NCI-H748 (cell line): ENCODE results near the gene APOBEC3A.
"Not testable (repeated sequence)": the region's sequence is repeated elsewhere in the genome, so short reads cannot be mapped to it uniquely, and the experiment has no call there.

Source experiments
- DNase-seq: peaks from one replicate; lab custom pipeline; 2025; ENCODE audit not compliant: unreplicated experiment; lab: John Stamatoyannopoulos, UW

The APOBEC3A gene

DNA sequence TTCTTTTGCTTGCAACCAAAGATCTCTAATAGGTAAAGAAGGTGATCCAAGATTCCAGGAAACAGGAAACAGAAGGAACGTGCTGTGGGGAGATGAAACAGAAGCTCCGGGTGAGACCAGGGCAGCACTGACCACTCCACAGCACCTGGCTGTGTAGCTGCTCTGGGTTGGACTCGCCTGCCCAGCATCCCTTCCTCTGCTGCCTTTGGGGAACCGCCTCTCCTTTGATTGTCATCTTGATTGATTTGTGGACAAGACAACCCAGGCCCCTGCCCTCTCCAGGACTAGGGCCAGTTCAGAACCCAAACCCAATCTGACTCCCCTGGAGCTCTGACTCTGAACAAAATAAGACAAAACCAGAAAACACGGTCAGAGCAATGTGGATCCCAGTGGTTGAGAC is 14.7 kb upstream of the APOBEC3A start:
- DNase-seq, result no peak

DNA sequence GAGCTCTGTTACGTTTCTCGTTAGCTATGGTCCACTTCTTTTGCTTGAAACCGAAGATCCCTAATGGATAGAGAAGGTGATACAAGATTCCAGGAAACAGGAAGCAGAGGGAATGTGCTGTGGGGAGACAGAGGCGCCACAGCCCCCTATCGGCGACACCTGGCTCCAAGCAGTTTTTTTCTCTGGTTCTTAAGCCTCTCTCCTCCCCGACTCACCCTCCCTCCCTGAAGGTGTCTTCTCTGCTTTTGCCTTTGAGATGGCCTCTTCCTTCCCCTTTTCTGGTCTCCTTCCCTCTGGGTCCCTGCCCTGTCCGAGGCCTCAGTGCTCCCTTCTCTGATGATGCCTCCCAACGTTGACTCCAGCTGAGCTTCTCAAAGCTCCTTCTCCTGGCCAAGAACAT is 14.2 kb upstream of the APOBEC3A start:
- DNase-seq, result no peak

DNA sequence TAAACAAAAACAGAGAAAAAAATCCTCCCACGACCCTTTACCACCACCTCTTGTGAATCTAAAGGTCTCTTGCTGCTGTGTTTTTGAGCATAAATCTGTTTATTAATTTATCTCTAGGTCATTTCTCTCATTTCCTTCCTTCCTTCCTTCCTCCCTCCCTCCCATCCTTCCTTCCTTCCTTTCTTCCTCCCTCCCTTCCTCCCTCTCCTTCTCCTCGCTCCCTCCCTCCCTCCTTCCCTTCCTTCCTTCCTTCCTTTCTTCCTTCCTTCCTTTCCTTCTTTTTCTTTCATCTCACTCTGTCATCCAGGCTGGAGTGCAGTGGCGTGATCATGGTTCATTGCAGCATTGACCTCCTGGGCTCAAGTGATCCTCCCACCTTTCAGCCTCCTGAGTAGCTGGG is 13.5 kb upstream of the APOBEC3A start:
- DNase-seq, result no peak

DNA sequence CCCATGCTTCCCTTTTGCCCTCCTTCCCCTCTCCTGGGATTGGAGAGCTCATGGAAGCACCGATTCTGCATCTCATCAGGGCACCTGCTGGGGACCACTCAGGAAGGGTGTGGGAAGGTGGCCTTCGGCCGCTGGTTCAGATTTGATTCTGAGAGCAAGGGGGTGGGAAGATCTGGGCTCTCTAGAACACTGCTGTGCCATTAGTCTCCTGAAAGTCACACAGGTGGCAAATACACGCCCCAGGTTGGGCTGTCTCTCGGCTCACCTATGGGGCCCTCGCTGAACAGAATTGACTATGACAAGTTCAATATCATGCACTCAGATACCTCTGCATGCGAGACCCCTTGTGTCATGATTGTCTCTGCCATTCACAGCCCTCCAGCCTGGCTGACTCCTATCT is 12.8 kb upstream of the APOBEC3A start:
- no peak for DNase-seq

DNA sequence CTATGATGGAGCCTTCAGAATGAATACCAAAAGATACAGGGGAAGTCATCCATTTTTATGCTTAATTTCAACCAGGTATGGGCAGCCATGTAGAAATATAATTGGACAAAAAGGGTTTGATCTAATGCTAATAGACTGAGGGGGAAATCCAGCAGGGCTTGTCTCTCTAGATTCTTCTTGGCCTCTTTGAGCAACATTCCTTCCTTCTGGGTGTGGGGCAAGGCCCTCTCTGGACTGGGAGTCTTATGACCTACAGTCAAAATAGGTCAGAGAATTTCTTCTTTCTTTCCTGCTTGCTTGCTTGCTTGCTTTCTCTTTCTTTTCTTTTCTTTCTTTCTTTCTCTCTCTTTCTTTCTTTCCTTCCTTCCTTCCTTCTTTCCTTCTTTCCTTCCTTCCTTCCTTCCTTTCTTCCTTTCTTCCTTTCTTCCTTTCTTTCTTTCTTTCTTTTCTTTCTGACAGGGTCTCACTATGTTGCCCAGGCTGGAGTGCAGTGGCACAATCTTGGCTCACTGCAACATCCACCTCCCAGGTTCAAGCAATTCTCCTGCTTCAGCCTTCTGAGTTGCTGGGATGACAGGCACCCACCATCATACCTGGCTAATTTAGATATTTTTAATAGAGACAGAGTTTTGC is 11.6 kb upstream of the APOBEC3A start:
- DNase-seq, result not testable (repeated sequence)

DNA sequence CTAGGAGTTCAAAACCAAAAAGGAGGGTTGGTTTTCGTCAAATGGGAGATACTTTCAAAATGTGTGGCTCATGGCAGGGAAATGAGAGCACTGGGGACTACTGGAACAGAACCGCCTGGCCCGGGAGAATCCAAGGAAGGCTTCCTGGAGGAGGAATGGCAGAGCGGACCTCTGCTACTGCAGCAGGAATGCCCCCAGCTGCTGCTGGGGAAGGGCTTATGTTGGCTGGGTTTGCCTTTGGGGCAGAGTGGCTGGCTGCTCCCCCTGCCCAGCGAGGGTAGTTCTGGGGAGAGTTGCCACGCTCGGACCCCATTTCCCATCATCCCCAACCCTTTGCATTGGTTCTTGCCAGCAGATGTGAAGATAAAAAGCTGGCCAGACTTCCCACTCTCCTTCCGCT is 10.6 kb upstream of the APOBEC3A start:
- DNase-seq, result no peak

DNA sequence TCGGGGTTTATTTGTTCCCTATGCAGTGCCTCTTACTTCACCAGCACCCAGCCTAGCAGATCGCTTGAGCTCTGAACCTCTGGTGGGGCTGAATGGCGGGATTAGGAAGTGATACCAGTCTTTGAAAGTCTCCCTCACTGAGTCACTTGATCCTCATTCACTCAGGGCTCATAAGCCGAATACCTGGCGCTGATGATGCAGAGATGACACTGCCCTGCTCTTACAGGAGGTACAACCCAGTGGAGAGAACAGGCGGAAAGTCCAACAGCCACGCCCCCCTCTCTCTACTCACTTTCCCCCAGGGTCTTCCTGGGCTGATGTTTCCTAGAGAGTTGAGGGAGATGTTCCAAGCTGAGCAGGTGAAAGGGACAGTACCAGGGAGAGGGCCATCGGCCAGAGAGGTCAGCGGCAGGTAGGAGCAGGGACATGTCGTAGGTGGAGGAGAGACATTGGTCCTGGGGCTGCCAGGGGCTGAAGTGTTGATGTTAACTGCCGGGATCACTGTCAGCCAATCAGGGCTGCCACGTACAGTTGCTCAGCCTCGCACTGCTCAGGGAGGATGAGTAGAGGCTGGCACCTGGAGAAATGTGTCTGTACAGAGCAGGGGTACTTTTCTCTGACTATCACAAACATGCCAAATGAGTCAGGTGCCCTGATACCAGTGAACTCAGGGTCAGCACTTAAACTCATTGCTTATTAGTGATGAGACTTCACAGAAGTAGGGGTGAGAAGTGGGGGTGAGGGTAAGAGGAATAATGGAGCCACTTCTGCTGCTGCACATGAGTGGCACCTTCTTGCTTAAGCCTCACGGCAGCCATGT is 9.9 kb upstream of the APOBEC3A start:
- no peak for DNase-seq

DNA sequence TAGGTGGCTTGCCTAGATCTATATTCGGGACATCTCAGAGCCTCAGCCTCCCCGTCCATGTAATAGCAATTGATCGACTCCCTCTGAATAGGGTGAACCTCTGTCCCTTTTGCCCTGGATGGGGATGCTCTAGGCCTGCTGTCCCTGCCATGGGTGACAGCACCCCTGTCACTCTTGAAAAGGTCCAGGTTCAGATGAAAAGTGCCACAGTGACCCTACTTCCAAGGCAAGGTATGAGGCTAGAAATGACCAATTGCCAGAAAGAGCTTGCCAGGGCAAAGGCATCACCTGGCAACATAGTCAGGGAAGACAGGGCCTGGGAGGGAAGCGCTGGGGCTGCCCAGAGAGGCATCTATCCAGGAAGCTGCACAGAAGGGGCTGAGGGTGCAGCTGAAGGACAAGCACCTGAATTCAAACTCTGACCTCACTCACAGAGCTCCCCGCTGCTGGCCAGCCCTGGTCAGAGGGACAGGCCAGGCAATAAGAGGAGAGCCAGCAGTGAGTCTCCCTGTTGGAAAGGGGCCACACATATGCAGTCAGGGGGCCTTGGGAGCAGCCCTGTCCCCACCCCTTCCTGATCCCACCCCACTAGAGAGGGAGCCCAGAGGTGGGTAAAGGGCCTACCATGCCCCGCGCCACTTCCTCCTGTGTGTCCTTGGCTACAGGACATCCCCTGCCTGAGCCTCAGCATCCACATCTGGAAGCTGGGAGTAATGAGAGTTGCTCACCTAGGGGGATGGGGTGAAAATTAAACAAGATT is 9.0 kb upstream of the APOBEC3A start:
- DNase-seq, result no peak

DNA sequence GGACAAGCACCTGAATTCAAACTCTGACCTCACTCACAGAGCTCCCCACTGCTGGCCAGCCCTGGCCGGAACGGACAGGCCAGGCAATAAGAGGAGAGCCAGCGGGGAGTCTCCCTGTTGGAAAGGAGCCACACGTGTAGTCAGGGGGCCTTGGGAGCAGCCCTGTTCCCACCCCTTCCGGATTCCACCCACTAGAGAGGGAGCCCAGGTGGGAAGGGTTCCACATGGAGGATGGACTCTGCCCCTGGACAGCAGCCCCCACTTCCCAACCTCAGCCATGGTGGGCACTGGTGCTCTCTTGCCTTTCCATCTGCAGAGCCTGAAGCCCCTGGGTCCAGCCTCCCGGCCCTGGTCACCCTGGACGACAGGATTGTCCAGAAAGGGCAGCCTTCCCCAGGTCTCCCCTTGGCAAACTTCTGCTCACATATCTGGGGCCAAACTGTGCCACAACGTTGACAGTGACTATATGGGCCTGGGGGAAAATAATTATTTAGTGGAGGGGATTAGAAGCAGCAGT is 7.5 kb upstream of the APOBEC3A start:
- DNase-seq, result no peak

DNA sequence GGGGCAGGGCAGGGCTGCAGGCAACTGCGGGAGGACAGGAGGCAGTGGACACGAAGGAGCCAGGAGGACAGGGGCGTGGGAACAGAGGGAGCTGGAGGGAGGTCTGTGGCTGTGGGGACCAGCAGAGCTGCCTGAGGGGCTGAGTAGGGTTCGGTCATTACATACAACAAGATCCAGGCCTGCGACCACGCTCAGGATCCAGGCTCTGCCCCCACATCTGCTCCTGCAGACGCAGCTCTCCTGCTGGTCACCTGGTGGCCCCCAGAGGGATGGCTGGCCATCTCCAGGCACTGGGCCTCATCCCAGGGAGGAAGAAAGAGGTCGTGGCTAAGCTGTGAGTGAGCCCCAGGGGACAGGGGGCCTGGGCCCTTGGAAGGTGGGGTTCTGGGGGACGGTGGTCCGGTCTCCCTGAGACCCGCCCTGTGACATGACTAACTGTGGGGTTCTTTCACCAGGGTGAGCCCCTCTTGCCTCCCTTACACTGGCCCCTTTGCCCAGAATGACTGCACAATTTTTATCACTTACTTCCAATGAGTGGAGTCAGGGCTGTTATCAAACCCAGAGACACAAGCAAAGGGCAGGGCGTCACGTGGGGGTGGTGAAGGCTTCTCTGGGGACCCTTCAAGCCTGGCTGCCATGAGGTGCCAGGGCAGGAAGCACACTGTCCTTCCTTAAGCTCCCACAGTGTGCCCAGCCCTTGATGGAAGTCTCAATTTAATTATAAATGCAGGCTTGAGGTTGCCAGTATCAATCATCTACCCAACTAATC is 6.7 kb upstream of the APOBEC3A start:
- DNase-seq, result no peak

DNA sequence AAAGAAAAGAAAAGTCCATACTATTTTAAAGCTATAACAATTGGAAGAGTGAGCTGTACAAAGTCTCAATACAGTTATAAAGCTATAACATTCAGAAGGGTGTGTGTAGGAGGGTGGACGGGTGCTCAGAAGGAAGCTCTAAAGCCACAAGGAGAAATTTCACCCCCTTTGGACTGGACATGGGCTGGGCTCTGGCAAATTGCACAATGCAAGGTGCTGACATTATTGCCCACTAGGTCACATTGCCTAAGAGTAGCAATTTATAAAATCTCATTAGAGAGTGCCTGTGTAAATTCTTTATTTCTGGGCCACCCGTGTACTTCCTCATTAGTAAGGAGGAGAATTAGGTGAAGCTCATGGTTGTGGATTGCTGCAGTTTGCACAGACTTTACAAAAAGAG is 5.7 kb upstream of the APOBEC3A start:
- DNase-seq, result no peak

DNA sequence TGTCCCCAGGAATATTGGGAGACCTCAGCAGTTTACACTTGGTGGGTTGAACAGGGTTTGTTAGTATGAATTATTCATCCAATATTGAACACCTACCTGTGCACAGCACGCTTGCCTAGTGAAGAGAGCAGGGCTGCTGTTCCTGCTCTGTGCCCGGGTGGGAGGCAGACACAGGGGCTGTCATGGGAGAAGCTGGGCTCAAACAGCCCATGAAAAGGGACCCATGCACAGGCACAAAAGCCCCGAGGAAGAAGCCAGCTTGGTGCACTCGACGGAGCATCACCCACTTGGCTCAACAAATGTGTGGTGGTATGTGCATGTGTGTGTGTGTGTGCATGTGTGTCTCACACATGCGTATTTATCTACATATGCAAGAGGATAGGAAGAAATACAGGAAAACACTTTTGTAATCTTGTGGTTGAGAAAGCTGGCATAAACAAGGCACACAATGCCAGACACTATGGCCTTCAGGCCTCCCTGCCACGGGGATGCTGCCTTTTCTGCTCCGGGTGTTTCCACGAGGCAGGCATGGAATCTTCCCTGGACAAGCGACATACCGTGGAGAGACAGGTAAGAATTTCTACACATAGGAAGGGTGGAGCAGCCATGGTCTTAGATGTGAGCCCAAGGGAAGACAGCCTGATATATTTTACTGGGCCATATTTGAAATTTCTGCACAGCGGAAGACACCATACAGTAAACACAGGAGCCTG is 5.0 kb upstream of the APOBEC3A start:
- no peak for DNase-seq

DNA sequence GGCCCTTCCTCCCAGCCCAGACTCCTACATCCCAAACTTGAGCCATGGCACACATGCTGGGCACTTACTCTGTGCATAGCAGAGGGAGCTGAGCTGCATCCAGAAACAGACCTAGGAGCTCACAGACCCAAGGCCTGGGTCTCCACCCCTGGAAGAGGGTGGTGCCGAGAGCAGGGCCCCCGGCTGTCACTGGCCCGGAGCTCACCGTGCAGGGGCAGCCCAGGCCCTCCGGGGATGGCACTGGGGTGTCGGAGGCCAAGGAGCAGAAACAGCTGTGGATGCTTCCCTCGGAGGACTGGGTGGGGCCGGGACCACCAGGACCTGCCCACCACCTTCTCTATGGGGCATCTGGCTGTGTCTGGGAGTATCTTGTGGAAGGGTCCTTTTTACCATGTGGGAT is 4.3 kb upstream of the APOBEC3A start:
- no peak for DNase-seq

DNA sequence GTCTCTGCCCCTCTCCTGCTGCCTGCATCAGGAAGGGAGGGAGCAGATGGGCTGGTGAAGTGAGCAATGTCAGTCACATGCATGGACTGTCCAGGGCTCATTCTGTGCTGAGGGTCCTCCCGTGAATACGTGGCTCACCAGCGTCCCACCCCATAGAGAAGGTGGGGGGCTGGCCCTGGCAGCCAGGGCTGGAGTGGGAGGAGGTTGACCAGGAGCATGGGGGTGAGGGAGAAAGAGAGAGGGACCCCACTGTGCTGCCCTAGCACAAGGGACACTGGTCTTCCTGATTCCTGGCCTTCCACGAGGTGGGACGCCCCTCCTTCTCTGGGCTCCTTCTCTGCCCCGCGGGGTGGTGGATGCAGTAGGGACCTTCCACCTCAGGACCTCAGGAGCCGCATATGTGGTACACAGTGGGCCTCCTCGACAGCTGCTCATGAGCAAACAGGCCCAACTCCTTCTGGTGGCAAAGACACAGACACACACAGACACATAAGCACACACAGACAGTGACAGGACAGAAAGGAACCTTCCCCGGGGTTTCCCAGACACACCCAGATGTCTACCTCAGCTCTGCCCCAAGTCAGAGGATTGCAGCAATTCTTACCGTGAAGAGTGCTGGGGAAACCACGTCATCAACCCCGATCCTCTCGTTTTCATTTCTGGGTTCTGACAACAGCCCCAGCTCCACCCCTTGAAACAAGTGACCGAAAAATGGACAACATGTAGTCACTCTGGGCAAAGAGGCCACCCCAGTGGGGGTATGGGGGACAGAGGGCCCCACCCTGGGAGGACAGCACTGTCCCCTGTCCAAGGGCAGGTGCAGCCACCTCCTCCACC is 3.6 kb upstream of the APOBEC3A start:
- no peak for DNase-seq

DNA sequence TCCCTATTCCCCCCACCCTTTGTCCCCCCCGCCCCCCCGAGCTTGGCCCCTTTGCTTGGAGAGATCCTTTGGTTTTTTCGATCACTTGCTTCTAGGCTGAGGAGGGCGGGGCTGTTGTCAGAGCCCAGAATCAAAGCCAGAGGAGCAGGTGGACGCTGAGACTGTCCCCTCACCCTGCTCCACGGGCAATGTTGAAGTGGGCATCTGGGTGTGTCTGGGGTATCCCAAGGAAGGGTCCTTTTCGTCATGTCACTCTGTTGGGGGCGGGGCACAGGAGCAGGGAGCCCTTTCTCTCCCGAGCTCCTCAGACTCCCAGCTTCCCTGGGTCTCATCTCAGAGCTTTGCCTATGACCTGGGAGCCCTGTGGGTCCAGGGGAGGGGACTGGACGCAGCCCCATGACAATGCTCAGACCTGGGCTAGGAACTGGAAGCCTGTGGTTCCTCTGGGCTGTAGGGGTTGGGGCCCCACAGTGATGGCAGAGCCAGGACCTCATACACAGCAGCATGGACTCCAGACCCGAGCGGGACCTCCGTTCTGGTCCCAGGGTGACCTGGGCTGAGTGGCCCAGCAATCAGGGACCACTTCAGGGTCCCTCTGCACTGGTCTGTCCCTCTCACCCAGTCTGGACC is 2.9 kb upstream of the APOBEC3A start:
- DNase-seq, result no peak

DNA sequence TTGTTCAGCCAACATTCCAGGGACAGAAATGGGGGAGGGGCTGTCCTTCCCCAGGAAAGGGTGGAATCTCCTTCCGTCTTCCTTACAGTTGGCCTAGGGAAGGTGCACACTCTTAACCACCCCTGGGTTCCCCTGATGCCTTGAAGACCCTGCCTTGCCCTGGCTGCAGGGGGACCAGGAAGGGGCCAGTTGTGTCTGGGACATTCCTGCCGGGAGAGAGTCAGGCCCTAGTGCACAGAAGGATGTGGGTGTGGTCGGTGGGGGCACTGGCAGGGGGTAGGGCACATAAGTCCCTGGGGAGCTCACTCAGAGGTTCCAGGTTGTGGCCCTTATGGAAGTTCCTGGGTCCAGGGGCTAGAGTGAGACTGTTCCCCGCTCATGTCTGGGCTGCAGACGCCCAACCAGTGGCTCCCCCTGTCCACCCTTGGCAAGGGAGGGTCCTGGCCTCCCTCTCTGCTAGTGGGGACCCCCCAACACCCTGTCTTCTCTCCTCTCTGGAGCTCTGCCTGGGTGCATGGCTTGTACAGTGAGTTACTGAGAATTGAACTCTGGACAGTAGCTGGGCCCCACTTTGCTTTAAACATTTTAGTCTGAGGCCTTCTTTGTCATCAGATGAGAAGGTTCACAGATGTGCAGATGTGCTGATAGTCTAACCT is 2.0 kb upstream of the APOBEC3A start:
- no peak for DNase-seq

DNA sequence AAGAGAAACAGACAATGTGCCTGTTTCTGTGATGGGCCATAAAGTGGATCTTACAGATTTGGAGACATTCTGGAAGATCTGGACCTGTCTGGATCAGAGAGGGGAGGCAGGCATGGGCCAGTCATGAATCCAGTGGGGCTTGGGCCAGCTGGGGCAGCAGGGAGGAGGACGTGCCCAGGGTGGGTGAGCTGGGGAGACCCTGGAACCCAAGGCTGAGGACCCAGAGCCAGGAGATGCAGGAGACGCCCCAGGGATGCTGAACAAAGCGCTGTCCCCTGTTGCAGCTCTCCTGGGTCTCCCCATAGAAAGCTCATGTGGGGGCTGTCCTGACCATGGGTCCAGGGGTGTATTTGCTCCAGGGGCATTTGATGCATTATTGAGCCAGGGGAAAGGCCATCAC is 1.5 kb upstream of the APOBEC3A start:
- no peak for DNase-seq

DNA sequence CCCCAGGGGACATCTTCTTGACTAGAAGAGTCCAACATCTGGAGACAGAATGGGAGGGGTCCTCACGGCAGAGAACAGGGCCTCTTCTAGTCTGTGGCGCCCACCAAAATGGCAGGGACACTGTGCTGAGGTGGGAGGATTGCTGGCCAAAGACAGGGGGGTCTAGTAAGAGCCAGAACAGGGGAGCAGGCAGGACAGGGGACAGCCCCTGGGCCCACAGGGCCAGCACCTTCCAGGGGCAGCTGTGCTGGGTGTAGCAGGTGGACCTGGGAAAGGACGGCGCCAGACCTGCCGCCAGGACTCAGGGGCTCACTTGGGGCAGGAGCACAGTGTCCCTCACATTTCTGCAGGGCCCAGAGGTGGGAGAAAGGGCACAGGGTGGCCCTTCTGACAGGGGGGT is 858 bp upstream of the APOBEC3A start:
- no peak for DNase-seq
